Psoas muscle (tissue), 8 donors: ENCODE data around the gene CES3. TPM values are rescaled to one million over a fixed set of nuclear protein-coding genes. Genes with fewer than 3 reads are reported as not detected.

Source experiments
- ATAC-seq, 4 donors: fragments of 200-7000 bp; cut with Tn5 transposase; one replicate each; pipeline ENCODE4 v1.9.1; 2020; ENCODE audit warnings: moderate library complexity in 3 of 4, mild to moderate bottlenecking in 2 of 4
- DNase-seq, 2 donors: peaks; one replicate each; pipeline ENCODE4 v3.0.0-alpha.2; 2020
- H3K27ac ChIP-seq: fragments of 200-600 bp; one replicate; pipeline ENCODE4 v1.8.0; 2022
- H3K27me3 ChIP-seq, 3 donors: fragments of 200-600 bp in 1 of 3; one replicate each; pipeline versions ENCODE4 v1.6.1 to v1.8.0; 2013 to 2022; ENCODE audit warnings: low read length in 2 of 3, mild to moderate bottlenecking in 2 of 3, moderate library complexity in 1 of 3; ENCODE audit not compliant: insufficient read depth in 3 of 3
- H3K36me3 ChIP-seq, 2 donors: fragments of 200-600 bp in 1 of 2; one replicate each; pipeline versions ENCODE4 v1.6.1 to v1.8.0; 2013 to 2022; ENCODE audit warnings: low read depth in 1 of 2, mild to moderate bottlenecking in 1 of 2, moderate library complexity in 1 of 2; ENCODE audit not compliant: insufficient read depth in 1 of 2
- H3K4me1 ChIP-seq: fragments of 200-600 bp; one replicate; pipeline ENCODE4 v1.8.0; 2022
- H3K4me3 ChIP-seq: fragments of 200-600 bp; one replicate; pipeline ENCODE4 v1.8.0; 2022; ENCODE audit warnings: mild to moderate bottlenecking
- H3K9me3 ChIP-seq: fragments of 200-600 bp; one replicate; pipeline ENCODE4 v1.8.0; 2022
- WGBS, 3 donors: extraction: QIAGEN DNeasy Blood & Tissue Kit; methylation state at CpG; one replicate each; pipeline versions ENCODE4 v1.1.6 to v1.1.7; 2013; 5-methylcytosine and 5-hydroxymethylcytosine counted together
- intact Hi-C, 2 donors: fragments of 100-400 bp; cut with DNase I; formaldehyde crosslinking; loops; one replicate each; pipeline versions ENCODE4 v1.11.0 to v1.14.2; 2022
- polyA plus RNA-seq, 3 donors: library from polyadenylated mRNA; stranded (reverse); fragments of 200-250 nt; gene quantifications; one replicate each; pipeline ENCODE4 v1.2.3, GENCODE V29; 2013
- total RNA-seq, 4 donors: library from RNA; stranded (reverse); fragmentation: NEBNext Ultra II Directional in 2 of 4; extraction: Animal tissue kit (Norgen Biotek cat#: 25700) in 2 of 4; gene quantifications; one replicate each; pipeline versions ENCODE4 v1.2.1 to v1.2.4, GENCODE V29; 2021 to 2023
- TF ChIP-seq, protein P1 (sequence below): fragments of 200-600 bp; IDR thresholded peaks from one replicate; pipeline ENCODE4 v1.8.0; 2022; ENCODE audit warnings: antibody characterized with exemption
- donor health status: healthy with polysubstance abuse.
- donor health status: DM: no; HTN: no; CAD: no; lungs with moderate emphysema.
- donor health status: Bipolar disorder and iron deficiency.
- donor health status: healthy.
- donor health status: DM: yes; HTN: yes; CAD: no.
- donor health status: DM: no; HTN: no; CAD: no.
- donor health status: DM: no; HTN: no; CAD: no.
- donor health status: DM: yes; HTN: yes; CAD: no.

Gene CES3
- total and polyA plus RNA-seq, 7 donors = 0.48 to 15.2 (median 9.7) TPM

GRCh38 chr16:66996983-66997358, 35.9 kb downstream of the CES3 start:
- Histone ChIP-seq H3K4me3 (no peak overlapping the region), H3K27ac (peak overlapping the region; percentile 60), H3K4me1 (peaks cover 9% of the 10 kb centered on the region), H3K36me3 (no peaks in the 10 kb centered on the region), H3K27me3 (no peaks in the 10 kb centered on the region), H3K9me3 (no peaks in the 10 kb centered on the region)
- peak; percentile 21 to 63 (median 58) for ATAC-seq
- intact Hi-C loops = no loop called here
- no peak for DNase-seq
- 26 to 37% (median 35%) methylated on average over 3 of the region's 3 CpGs for WGBS, 3 donors
- TF ChIP-seq, protein P1, sequence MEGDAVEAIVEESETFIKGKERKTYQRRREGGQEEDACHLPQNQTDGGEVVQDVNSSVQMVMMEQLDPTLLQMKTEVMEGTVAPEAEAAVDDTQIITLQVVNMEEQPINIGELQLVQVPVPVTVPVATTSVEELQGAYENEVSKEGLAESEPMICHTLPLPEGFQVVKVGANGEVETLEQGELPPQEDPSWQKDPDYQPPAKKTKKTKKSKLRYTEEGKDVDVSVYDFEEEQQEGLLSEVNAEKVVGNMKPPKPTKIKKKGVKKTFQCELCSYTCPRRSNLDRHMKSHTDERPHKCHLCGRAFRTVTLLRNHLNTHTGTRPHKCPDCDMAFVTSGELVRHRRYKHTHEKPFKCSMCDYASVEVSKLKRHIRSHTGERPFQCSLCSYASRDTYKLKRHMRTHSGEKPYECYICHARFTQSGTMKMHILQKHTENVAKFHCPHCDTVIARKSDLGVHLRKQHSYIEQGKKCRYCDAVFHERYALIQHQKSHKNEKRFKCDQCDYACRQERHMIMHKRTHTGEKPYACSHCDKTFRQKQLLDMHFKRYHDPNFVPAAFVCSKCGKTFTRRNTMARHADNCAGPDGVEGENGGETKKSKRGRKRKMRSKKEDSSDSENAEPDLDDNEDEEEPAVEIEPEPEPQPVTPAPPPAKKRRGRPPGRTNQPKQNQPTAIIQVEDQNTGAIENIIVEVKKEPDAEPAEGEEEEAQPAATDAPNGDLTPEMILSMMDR = no peak

DNA sequence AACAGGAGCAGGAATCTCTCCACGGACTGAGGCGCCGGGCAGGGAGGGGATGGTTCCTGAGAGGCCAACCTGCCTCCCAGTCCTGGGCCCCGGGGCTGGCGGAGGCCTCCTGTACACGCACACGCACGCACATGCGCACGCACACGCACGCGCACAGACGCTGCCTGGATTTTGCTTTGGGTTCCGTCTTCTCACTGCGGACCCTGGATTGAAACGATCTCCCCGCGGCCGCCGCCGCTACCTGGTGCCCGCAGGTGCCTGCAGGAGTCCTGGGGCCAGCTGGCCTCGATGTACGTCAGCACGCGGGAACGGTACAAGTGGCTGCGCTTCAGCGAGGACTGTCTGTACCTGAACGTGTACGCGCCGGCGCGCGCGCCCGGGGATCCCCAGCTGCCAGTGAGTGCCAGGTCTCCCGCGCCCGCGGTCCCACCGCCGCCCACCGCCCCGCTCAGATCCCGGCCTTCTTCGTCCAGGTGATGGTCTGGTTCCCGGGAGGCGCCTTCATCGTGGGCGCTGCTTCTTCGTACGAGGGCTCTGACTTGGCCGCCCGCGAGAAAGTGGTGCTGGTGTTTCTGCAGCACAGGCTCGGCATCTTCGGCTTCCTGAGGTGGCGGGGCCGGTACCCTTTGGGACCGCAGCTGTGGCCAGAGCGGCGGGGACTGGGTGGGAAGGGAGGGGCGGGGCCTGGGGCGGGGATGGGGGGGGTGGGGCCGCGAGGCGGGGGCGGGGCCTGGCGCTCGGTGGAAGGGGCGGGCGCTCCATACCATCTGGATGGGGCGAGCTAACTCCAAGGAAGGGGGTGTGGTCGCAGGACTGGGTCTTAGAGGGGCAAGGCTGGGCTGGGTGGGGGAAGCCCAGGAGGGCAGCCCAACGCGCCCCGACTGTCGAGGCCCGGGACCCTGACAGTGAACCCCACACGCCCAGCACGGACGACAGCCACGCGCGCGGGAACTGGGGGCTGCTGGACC, 39.6 kb downstream of the CES3 start:
- 5 to 6% (median 6%) methylated on average over 65 to 88 of the region's 89 CpGs for WGBS, 3 donors
- Histone ChIP-seq H3K9me3 (no peaks in the 10 kb centered on the region), H3K4me3 (peak overlapping the region; percentile 67), H3K27me3 (no peaks in the 10 kb centered on the region), H3K27ac (peak overlapping the region; percentile 1), H3K4me1 (peaks cover 9% of the 10 kb centered on the region), H3K36me3 (no peaks in the 10 kb centered on the region)
- intact Hi-C loops = loop anchor here in 1 of 2 donors (5.0 kb wide), 1 partner anchor 38 kb away; the partner anchor contains the start of gene CES3
- DNase-seq (peak; percentile 57 to 73), ATAC-seq (peak; percentile 28 to 41 (median 34))
- TF ChIP-seq, protein P1 = no peak

GRCh38 chr16:67001726-67002125, 40.7 kb downstream of the CES3 start:
- WGBS, 3 donors = 84 to 88% (median 88%) methylated on average over 3 of the region's 3 CpGs
- DNase-seq = no peak
- no peak overlapping the region for H3K4me3 ChIP-seq

GRCh38 chr16:67006930-67007658, 46.0 kb downstream of the CES3 start:
- Histone ChIP-seq H3K27me3 (no peaks in the 10 kb centered on the region), H3K36me3 (no peaks in the 10 kb centered on the region), H3K4me3 (no peak overlapping the region), H3K9me3 (no peaks in the 10 kb centered on the region), H3K4me1 (no peaks in the 10 kb centered on the region), H3K27ac (no peak overlapping the region)
- 86 to 89% (median 86%) methylated on average over 12 of the region's 12 CpGs for WGBS, 3 donors
- no peak for DNase-seq
- TF ChIP-seq, protein P1 = no peak
- ATAC-seq = no peak
- intact Hi-C loops = no loop called here

More at GRCh38 chr16:67001726-67002125, 40.7 kb downstream of the CES3 start:
- no peaks in the 10 kb centered on the region for H3K9me3 ChIP-seq
- H3K4me1 ChIP-seq = peaks cover under 1% of the 10 kb centered on the region
- intact Hi-C loops = loop anchor here in 1 of 2 donors (5.0 kb wide), 1 partner anchor 39 kb away; the partner anchor contains the start of gene CES3
- no peaks in the 10 kb centered on the region for H3K36me3 ChIP-seq
- no peak overlapping the region for H3K27ac ChIP-seq
- no peaks in the 10 kb centered on the region for H3K27me3 ChIP-seq
- TF ChIP-seq, protein P1 = no peak
- ATAC-seq = no peak
